ENCODE results near the gene DTL. TPM values are rescaled to one million over a fixed set of nuclear protein-coding genes. Genes with fewer than 3 reads are reported as not detected.
A peak's percentile ranks its signal among the peaks of the same experiment; 100 is the strongest.

The DTL gene
- total and polyA plus RNA-seq, 5 donors from 2014 or later = 0.95 to 4.7 (median 1.2) TPM

DNA sequence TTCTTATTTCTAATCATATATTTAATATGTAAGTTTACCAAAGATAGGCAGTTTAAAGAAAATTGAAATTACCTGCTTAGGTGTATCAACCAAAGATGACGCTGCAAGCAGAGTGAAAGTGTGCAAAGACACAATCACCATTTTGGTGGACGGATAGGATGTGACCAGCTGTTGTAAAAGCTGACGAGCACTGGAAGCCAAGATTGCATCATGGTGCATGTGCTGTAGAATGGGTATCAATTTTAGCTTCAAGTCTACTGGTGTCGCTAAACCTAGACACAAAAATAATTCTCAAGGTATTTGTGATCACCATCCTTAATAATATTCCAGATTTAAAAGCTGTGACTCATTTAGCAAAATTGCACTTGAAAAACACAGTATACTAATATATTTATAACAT, 28.4 kb upstream of the DTL start:
- DNase-seq (no peak), ATAC-seq (ENCODE audit: low read depth in 2 of 2) (no peak)
- no peak overlapping the region for H3K4me3 ChIP-seq (ENCODE audit: low read depth, low read length)
- Mint-ChIP-seq H3K4me1 (peaks cover 2 to 18% (median 4%) of the 10 kb centered on the region in 4 donors), H3K4me3 (no peak overlapping the region), H3K27ac (no peak overlapping the region), H3K36me3 (peaks cover 47% of the 10 kb centered on the region), H3K9me3 (peaks cover 0 to 1% (median 0%) of the 10 kb centered on the region in 7 donors), H3K27me3 (no peaks in the 10 kb centered on the region)
- no peak overlapping the region for H3K27ac ChIP-seq (ENCODE audit: insufficient read depth, low read length, poor library complexity, severe bottlenecking)
- peaks cover 23% of the 10 kb centered on the region for H3K36me3 ChIP-seq (ENCODE audit: control insufficient read depth, insufficient read depth, low read length)
- no peaks in the 10 kb centered on the region for H3K9me3 ChIP-seq (ENCODE audit: control insufficient read depth in 2 of 2, low read length in 2 of 2)
- no peaks in the 10 kb centered on the region for H3K27me3 ChIP-seq (ENCODE audit: control insufficient read depth, insufficient read depth, low read length)
- H3K4me1 ChIP-seq (ENCODE audit: control insufficient read depth, insufficient read depth, low read length, poor library complexity, severe bottlenecking) = no peaks in the 10 kb centered on the region

DNA sequence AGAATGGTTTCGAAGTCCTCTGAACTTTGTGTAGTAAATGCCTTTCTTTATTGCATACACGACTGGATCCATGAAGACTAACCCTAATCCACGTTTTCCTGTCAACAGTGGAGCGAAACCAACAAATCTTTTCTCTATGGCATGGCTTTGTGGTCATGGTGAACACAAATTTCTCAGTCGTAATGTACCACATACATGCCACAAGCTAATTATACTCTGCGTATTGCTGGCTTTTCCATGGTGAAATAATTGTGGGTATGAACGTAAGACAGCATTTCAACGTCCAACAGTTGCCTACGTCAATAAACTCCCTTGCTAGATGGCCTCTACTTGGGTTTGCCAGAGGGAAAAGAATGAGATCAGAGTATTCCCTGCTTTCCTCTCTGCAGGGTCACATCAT, 27.7 kb upstream of the DTL start:
- peaks cover 40% of the 10 kb centered on the region for H3K36me3 Mint-ChIP-seq
- DNase-seq = no peak
- no peaks in the 10 kb centered on the region for H3K27me3 ChIP-seq (ENCODE audit: control insufficient read depth, insufficient read depth, low read length)

DNA sequence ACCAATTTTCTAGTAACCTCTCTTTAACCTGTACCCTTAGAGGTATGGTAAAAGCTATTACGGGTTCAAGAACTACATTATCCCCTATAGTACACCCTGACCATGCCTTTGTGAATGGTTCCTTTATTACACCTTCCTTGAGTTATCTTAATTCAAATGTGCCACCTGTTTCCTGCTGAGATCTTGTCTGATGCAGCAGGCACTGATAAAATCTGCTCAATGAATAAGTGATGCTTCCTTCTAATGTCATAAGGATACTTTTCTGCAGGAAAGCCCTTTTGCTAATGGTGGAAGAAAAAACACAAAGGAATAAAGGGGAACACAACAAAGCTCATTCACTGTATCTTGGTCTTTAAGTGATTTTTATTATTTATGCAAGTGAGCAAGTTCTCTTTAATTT, 26.0 kb upstream of the DTL start:
- Mint-ChIP-seq H3K27ac (no peak overlapping the region), H3K36me3 (peaks cover 32% of the 10 kb centered on the region), H3K9me3 (peaks cover 0 to 1% (median 0%) of the 10 kb centered on the region in 7 donors), H3K4me1 (peaks cover 0 to 11% (median 2%) of the 10 kb centered on the region in 4 donors), H3K27me3 (no peaks in the 10 kb centered on the region), H3K4me3 (no peak overlapping the region)
- no peaks in the 10 kb centered on the region for H3K27me3 ChIP-seq (ENCODE audit: control insufficient read depth, insufficient read depth, low read length)
- no peaks in the 10 kb centered on the region for H3K9me3 ChIP-seq (ENCODE audit: control insufficient read depth in 2 of 2, low read length in 2 of 2)
- ATAC-seq (ENCODE audit: low read depth in 2 of 2) (no peak), DNase-seq (no peak)
- H3K4me3 ChIP-seq (ENCODE audit: low read depth, low read length) = no peak overlapping the region
- H3K27ac ChIP-seq (ENCODE audit: insufficient read depth, low read length, poor library complexity, severe bottlenecking) = no peak overlapping the region
- H3K4me1 ChIP-seq (ENCODE audit: control insufficient read depth, insufficient read depth, low read length, poor library complexity, severe bottlenecking) = no peaks in the 10 kb centered on the region
- H3K36me3 ChIP-seq (ENCODE audit: control insufficient read depth, insufficient read depth, low read length) = peaks cover 24% of the 10 kb centered on the region

More for the DNA sequence above, 27.7 kb upstream of the DTL start:
- Mint-ChIP-seq H3K4me1 (peaks cover 2 to 19% (median 4%) of the 10 kb centered on the region in 4 donors), H3K4me3 (no peak overlapping the region), H3K27me3 (no peaks in the 10 kb centered on the region), H3K27ac (no peak overlapping the region), H3K9me3 (peaks cover 0 to 1% (median 0%) of the 10 kb centered on the region in 7 donors)
- Histone ChIP-seq H3K27ac (ENCODE audit: insufficient read depth, low read length, poor library complexity, severe bottlenecking) (no peak overlapping the region), H3K4me3 (ENCODE audit: low read depth, low read length) (no peak overlapping the region), H3K9me3 (ENCODE audit: control insufficient read depth in 2 of 2, low read length in 2 of 2) (no peaks in the 10 kb centered on the region), H3K36me3 (ENCODE audit: control insufficient read depth, insufficient read depth, low read length) (peaks cover 23% of the 10 kb centered on the region), H3K4me1 (ENCODE audit: control insufficient read depth, insufficient read depth, low read length, poor library complexity, severe bottlenecking) (no peaks in the 10 kb centered on the region)
- ATAC-seq (ENCODE audit: low read depth in 2 of 2) = no peak

DNA sequence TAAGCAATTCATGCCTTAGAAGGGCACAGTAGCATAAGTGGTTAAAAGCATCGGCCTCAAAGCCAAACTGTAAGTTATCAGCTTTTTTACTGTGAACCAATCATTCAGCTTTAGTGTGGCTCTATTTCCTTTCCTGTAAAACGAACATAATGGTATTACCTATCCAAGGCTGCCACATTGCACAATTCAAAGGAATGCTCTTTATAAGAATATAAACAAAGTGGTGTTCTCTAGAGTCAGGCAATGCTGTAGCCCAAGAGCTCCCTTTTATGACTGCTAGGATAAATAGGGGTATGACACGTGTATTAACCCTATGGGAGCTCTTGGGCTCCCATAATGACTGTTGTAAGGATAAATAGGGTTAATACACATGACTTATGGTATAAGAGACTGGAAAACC, 25.5 kb upstream of the DTL start:
- peaks cover 0 to 11% (median 2%) of the 10 kb centered on the region in 4 donors for H3K4me1 Mint-ChIP-seq
- H3K27ac Mint-ChIP-seq = no peak overlapping the region
- Histone ChIP-seq H3K27ac (ENCODE audit: insufficient read depth, low read length, poor library complexity, severe bottlenecking) (no peak overlapping the region), H3K27me3 (ENCODE audit: control insufficient read depth, insufficient read depth, low read length) (no peaks in the 10 kb centered on the region), H3K4me1 (ENCODE audit: control insufficient read depth, insufficient read depth, low read length, poor library complexity, severe bottlenecking) (no peaks in the 10 kb centered on the region), H3K4me3 (ENCODE audit: low read depth, low read length) (no peak overlapping the region), H3K9me3 (ENCODE audit: control insufficient read depth in 2 of 2, low read length in 2 of 2) (no peaks in the 10 kb centered on the region), H3K36me3 (ENCODE audit: control insufficient read depth, insufficient read depth, low read length) (peaks cover 23% of the 10 kb centered on the region)
- H3K9me3 Mint-ChIP-seq = peaks cover 0 to 1% (median 0%) of the 10 kb centered on the region in 7 donors
- no peak for ATAC-seq (ENCODE audit: low read depth in 2 of 2)
- H3K27me3 Mint-ChIP-seq = no peaks in the 10 kb centered on the region
- no peak overlapping the region for H3K4me3 Mint-ChIP-seq
- no peak for DNase-seq
- H3K36me3 Mint-ChIP-seq = peaks cover 29% of the 10 kb centered on the region

DNA sequence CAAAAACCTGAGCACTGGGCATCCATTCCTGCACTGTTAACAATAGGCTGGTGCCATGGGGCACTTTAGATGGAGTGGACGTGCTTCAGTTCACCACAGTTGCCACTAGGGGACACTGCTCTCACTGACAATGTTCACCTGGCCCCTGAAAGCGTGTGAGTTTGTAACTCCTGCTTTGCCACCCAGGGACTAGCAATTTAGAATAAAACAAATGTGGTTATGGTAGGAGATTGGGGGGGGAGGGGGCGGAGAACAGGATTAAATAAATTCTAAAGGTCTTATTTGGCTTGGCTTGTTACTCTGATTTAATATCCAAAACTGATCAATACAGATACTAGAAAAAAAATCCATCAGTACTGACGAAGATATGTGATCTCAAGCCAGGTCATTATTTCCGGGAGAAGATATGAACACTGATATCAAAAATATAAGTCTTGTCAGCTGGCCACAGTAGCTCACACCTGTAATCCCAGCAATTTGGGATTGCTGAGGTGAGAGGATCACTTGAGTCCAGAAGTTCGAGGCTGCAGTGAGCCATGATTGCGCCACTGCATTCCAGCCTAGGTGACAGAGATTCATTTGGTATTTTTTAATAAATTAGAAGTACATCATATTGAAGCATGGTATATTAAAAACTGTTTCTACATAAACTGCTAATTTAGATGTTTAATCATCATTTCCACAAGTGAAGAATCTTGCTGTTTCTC, 23.4 kb upstream of the DTL start:
- Histone ChIP-seq H3K4me3 (ENCODE audit: low read depth, low read length) (no peak overlapping the region), H3K27me3 (ENCODE audit: control insufficient read depth, insufficient read depth, low read length) (no peaks in the 10 kb centered on the region), H3K36me3 (ENCODE audit: control insufficient read depth, insufficient read depth, low read length) (peaks cover 12% of the 10 kb centered on the region), H3K4me1 (ENCODE audit: control insufficient read depth, insufficient read depth, low read length, poor library complexity, severe bottlenecking) (no peaks in the 10 kb centered on the region), H3K9me3 (ENCODE audit: control insufficient read depth in 2 of 2, low read length in 2 of 2) (no peaks in the 10 kb centered on the region), H3K27ac (ENCODE audit: insufficient read depth, low read length, poor library complexity, severe bottlenecking) (no peak overlapping the region)
- DNase-seq (peak; percentile 41 to 73 (median 66)), ATAC-seq (ENCODE audit: low read depth in 2 of 2) (peak; percentile 98 to 99)
- Mint-ChIP-seq H3K27ac (peak overlapping the region in 2 of 3 donors; percentile 21 to 44), H3K4me3 (no peak overlapping the region), H3K9me3 (peaks cover 0 to 1% (median 0%) of the 10 kb centered on the region in 7 donors), H3K36me3 (peaks cover 34% of the 10 kb centered on the region), H3K27me3 (no peaks in the 10 kb centered on the region), H3K4me1 (peaks cover 0 to 11% (median 2%) of the 10 kb centered on the region in 4 donors)

DNA sequence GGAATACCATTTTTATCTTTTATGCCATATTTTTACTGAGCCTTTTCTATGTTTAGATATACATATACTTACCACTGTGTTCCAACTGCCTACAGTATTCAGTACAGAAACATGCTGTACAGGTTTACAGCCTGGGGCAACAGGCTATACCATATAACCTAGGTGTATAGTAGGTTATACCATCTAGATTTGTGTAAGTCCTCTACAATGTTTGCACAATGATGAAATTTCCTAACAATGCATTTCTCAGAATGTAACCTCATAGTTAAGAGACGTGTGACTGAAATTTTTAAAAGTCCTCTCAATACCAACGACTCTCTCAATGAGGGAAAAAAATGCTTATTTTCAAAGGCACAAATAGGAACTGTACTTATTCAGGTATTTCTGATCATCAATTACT, 21.9 kb upstream of the DTL start:
- Mint-ChIP-seq H3K4me1 (peaks cover 0 to 6% (median 2%) of the 10 kb centered on the region in 4 donors), H3K27ac (no peak overlapping the region)

DNA sequence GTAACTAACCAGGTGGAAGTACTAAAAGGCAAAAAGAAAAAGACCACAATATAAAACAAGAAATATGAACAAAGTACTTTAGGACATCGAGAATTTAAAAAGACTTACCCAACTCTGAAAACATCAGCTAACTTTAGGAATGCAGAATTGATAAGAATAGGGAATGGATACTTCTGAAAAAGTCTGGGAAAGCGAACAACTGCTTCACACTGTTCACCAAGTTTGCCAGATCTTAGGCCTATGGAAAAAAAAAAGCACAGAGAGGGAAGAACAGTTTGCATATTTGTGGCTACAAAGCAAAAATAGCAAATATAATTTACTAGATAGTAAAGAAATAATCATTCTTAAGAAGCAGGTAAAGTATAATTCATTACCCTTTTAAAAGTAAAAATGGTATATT, 14.6 kb upstream of the DTL start:
- Mint-ChIP-seq H3K4me1 (peaks cover 4 to 17% (median 8%) of the 10 kb centered on the region in 4 donors), H3K36me3 (peaks cover 41% of the 10 kb centered on the region), H3K27me3 (no peaks in the 10 kb centered on the region), H3K4me3 (no peak overlapping the region), H3K9me3 (peaks cover 0 to 4% (median 0%) of the 10 kb centered on the region in 7 donors), H3K27ac (no peak overlapping the region)
- no peak for ATAC-seq (ENCODE audit: low read depth in 2 of 2)
- DNase-seq = no peak
- H3K4me1 ChIP-seq (ENCODE audit: control insufficient read depth, insufficient read depth, low read length, poor library complexity, severe bottlenecking) = no peaks in the 10 kb centered on the region
- no peak overlapping the region for H3K4me3 ChIP-seq (ENCODE audit: low read depth, low read length)
- peaks cover 19% of the 10 kb centered on the region for H3K36me3 ChIP-seq (ENCODE audit: control insufficient read depth, insufficient read depth, low read length)
- no peaks in the 10 kb centered on the region for H3K9me3 ChIP-seq (ENCODE audit: control insufficient read depth in 2 of 2, low read length in 2 of 2)
- H3K27me3 ChIP-seq (ENCODE audit: control insufficient read depth, insufficient read depth, low read length) = no peaks in the 10 kb centered on the region
- H3K27ac ChIP-seq (ENCODE audit: insufficient read depth, low read length, poor library complexity, severe bottlenecking) = no peak overlapping the region

More for the DNA sequence above, 21.9 kb upstream of the DTL start:
- no peaks in the 10 kb centered on the region for H3K4me1 ChIP-seq (ENCODE audit: control insufficient read depth, insufficient read depth, low read length, poor library complexity, severe bottlenecking)
- ATAC-seq (ENCODE audit: low read depth in 2 of 2) (no peak), DNase-seq (no peak)
- H3K9me3 ChIP-seq (ENCODE audit: control insufficient read depth in 2 of 2, low read length in 2 of 2) = no peaks in the 10 kb centered on the region
- Mint-ChIP-seq H3K4me3 (no peak overlapping the region), H3K9me3 (peaks cover 0 to 1% (median 0%) of the 10 kb centered on the region in 7 donors), H3K36me3 (peaks cover 31% of the 10 kb centered on the region), H3K27me3 (no peaks in the 10 kb centered on the region)
- no peaks in the 10 kb centered on the region for H3K27me3 ChIP-seq (ENCODE audit: control insufficient read depth, insufficient read depth, low read length)
- H3K4me3 ChIP-seq (ENCODE audit: low read depth, low read length) = no peak overlapping the region
- peaks cover 11% of the 10 kb centered on the region for H3K36me3 ChIP-seq (ENCODE audit: control insufficient read depth, insufficient read depth, low read length)
- H3K27ac ChIP-seq (ENCODE audit: insufficient read depth, low read length, poor library complexity, severe bottlenecking) = no peak overlapping the region

DNA sequence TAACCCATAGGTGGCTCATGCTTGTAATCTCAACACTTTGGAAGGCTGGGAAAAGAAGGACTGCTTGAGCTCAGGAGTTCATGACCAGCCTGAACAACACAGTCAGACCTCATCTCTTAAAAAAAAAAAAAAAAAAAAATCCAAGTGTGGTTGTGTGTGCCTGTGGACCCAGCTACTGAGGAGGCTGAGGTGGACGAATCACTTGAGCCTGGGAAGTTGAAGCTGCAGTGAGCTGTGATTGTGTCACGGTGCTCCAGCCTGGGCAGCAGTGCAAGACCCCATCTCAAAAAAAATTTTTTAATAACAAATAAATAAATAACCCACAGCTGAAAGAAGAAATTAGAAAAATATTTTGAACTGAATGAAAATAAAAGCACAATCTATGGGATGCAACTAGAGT, 14.0 kb upstream of the DTL start:
- Mint-ChIP-seq H3K9me3 (peaks cover 0 to 4% (median 0%) of the 10 kb centered on the region in 7 donors), H3K4me3 (no peak overlapping the region), H3K4me1 (peaks cover 6 to 18% (median 10%) of the 10 kb centered on the region in 4 donors), H3K36me3 (peaks cover 37% of the 10 kb centered on the region), H3K27ac (no peak overlapping the region), H3K27me3 (no peaks in the 10 kb centered on the region)
- H3K4me1 ChIP-seq (ENCODE audit: control insufficient read depth, insufficient read depth, low read length, poor library complexity, severe bottlenecking) = no peaks in the 10 kb centered on the region
- H3K27ac ChIP-seq (ENCODE audit: insufficient read depth, low read length, poor library complexity, severe bottlenecking) = no peak overlapping the region
- ATAC-seq (ENCODE audit: low read depth in 2 of 2) (no peak), DNase-seq (no peak)
- H3K4me3 ChIP-seq (ENCODE audit: low read depth, low read length) = no peak overlapping the region
- peaks cover 15% of the 10 kb centered on the region for H3K36me3 ChIP-seq (ENCODE audit: control insufficient read depth, insufficient read depth, low read length)
- no peaks in the 10 kb centered on the region for H3K9me3 ChIP-seq (ENCODE audit: control insufficient read depth in 2 of 2, low read length in 2 of 2)
- no peaks in the 10 kb centered on the region for H3K27me3 ChIP-seq (ENCODE audit: control insufficient read depth, insufficient read depth, low read length)
